Measurements from ENCODE around the gene LRP8. TPM values are rescaled to one million over a fixed set of nuclear protein-coding genes. Genes with fewer than 3 reads are reported as not detected.

Gene LRP8
- total and polyA plus RNA-seq, 2 experiments from 2014 or later: 1.3 to 8.9 TPM

- Histone ChIP-seq H3K9ac (no peak overlapping the region), H3K27ac (no peak overlapping the region), H3F3A (ENCODE audit: insufficient read depth) (no peaks in the 10 kb centered on the region), H3K4me2 (ENCODE audit: unreplicated experiment) (no peak overlapping the region), H3K4me3 (no peak overlapping the region), H3K27me3 (replicated peaks; ENCODE audit: insufficient read depth) (no peaks in the 10 kb centered on the region), H3K4me1 (ENCODE audit: insufficient read depth) (no peaks in the 10 kb centered on the region), H3K9me2 (ENCODE audit: insufficient read depth) (no peaks in the 10 kb centered on the region), H2AFZ (no peak overlapping the region), H3K9me3 (ENCODE audit: low read depth) (no peaks in the 10 kb centered on the region), H3K79me2 (ENCODE audit: insufficient read depth) (no peaks in the 10 kb centered on the region), H4K20me1 (ENCODE audit: insufficient read depth) (no peaks in the 10 kb centered on the region), H3K36me3 (ENCODE audit: low read depth) (no peaks in the 10 kb centered on the region)
- in situ Hi-C loops (cut with MboI): no loop called here
- no peak for TF ChIP-seq EZH2 (IDR thresholded peaks at IDR 0.05; ENCODE audit: insufficient read depth, poor library complexity, severe bottlenecking)
- TF ChIP-seq EZH2phosphoT487 (IDR thresholded peaks at IDR 0.05; ENCODE audit: insufficient read depth, low read depth): no peak
- DNase-seq: no peak
- 89 to 95% methylated on average over 7 of the region's 7 CpGs for WGBS, 2 experiments (ENCODE audit: low coverage in 1 of 2, low lambda C conversion rate in 2 of 2, missing lambda C conversion rate in 2 of 2)
Measured at GRCh38 chr1:53314096-53314495, 13.8 kb downstream of the LRP8 start.

- Histone ChIP-seq H2AFZ (no peak overlapping the region), H3K4me2 (ENCODE audit: unreplicated experiment) (no peak overlapping the region), H4K20me1 (ENCODE audit: insufficient read depth) (no peaks in the 10 kb centered on the region), H3K9me2 (ENCODE audit: insufficient read depth) (no peaks in the 10 kb centered on the region), H3K36me3 (ENCODE audit: low read depth) (no peaks in the 10 kb centered on the region), H3K9me3 (ENCODE audit: low read depth) (no peaks in the 10 kb centered on the region), H3K9ac (no peak overlapping the region), H3K27ac (no peak overlapping the region), H3F3A (ENCODE audit: insufficient read depth) (no peaks in the 10 kb centered on the region), H3K4me3 (no peak overlapping the region), H3K79me2 (ENCODE audit: insufficient read depth) (no peaks in the 10 kb centered on the region), H3K27me3 (replicated peaks; ENCODE audit: insufficient read depth) (no peaks in the 10 kb centered on the region), H3K4me1 (ENCODE audit: insufficient read depth) (no peaks in the 10 kb centered on the region)
- in situ Hi-C loops (cut with MboI): no loop called here
- no peak for TF ChIP-seq EZH2phosphoT487 (IDR thresholded peaks at IDR 0.05; ENCODE audit: insufficient read depth, low read depth)
- 95 to 98% methylated on average over 5 of the region's 5 CpGs for WGBS, 2 experiments (ENCODE audit: low coverage in 1 of 2, low lambda C conversion rate in 2 of 2, missing lambda C conversion rate in 2 of 2)
- no peak for DNase-seq
Measured at GRCh38 chr1:53313556-53313955, 14.3 kb downstream of the LRP8 start.

- H3K4me2 ChIP-seq (ENCODE audit: unreplicated experiment): no peak overlapping the region
- H2AFZ ChIP-seq: no peak overlapping the region
- TF ChIP-seq EZH2phosphoT487 (IDR thresholded peaks at IDR 0.05; ENCODE audit: insufficient read depth, low read depth) (no peak), EZH2 (IDR thresholded peaks at IDR 0.05; ENCODE audit: insufficient read depth, poor library complexity, severe bottlenecking) (no peak)
- no peaks in the 10 kb centered on the region for H3K27me3 ChIP-seq (replicated peaks; ENCODE audit: insufficient read depth)
- H4K20me1 ChIP-seq (ENCODE audit: insufficient read depth): no peaks in the 10 kb centered on the region
- H3K79me2 ChIP-seq (ENCODE audit: insufficient read depth): no peaks in the 10 kb centered on the region
- no peaks in the 10 kb centered on the region for H3F3A ChIP-seq (ENCODE audit: insufficient read depth)
- H3K4me3 ChIP-seq: no peak overlapping the region
- 78 to 80% methylated on average over 11 of the region's 11 CpGs for WGBS, 2 experiments (ENCODE audit: low coverage in 1 of 2, low lambda C conversion rate in 2 of 2, missing lambda C conversion rate in 2 of 2)
- H3K9me2 ChIP-seq (ENCODE audit: insufficient read depth): no peaks in the 10 kb centered on the region
- in situ Hi-C loops (cut with MboI): no loop called here
- no peaks in the 10 kb centered on the region for H3K9me3 ChIP-seq (ENCODE audit: low read depth)
- DNase-seq: no peak
- no peaks in the 10 kb centered on the region for H3K36me3 ChIP-seq (ENCODE audit: low read depth)
- no peaks in the 10 kb centered on the region for H3K4me1 ChIP-seq (ENCODE audit: insufficient read depth)
- no peak overlapping the region for H3K27ac ChIP-seq
- no peak overlapping the region for H3K9ac ChIP-seq
Measured at GRCh38 chr1:53311702-53312305, 16.1 kb downstream of the LRP8 start.

- no peaks in the 10 kb centered on the region for H3K36me3 ChIP-seq (ENCODE audit: low read depth)
- no peaks in the 10 kb centered on the region for H3K27me3 ChIP-seq (replicated peaks; ENCODE audit: insufficient read depth)
- no peak overlapping the region for H3K27ac ChIP-seq
- in situ Hi-C loops (cut with MboI): no loop called here
- H3K9me3 ChIP-seq (ENCODE audit: low read depth): no peaks in the 10 kb centered on the region
- 0 out of 2 replicates have a peak, but pooled peaks cover 4% of the 10 kb centered on the region for H3K4me1 ChIP-seq (ENCODE audit: insufficient read depth)
- H3K4me2 ChIP-seq (ENCODE audit: unreplicated experiment): no peak overlapping the region
- H3K9me2 ChIP-seq (ENCODE audit: insufficient read depth): no peaks in the 10 kb centered on the region
- WGBS, 2 experiments (ENCODE audit: low coverage in 1 of 2, low lambda C conversion rate in 2 of 2, missing lambda C conversion rate in 2 of 2): 81 to 82% methylated on average over 14 to 15 of the region's 15 CpGs
- no peaks in the 10 kb centered on the region for H4K20me1 ChIP-seq (ENCODE audit: insufficient read depth)
- DNase-seq: no peak
- no peak overlapping the region for H2AFZ ChIP-seq
- H3K79me2 ChIP-seq (ENCODE audit: insufficient read depth): no peaks in the 10 kb centered on the region
- no peak overlapping the region for H3K9ac ChIP-seq
- TF ChIP-seq EZH2 (IDR thresholded peaks at IDR 0.05; ENCODE audit: insufficient read depth, poor library complexity, severe bottlenecking): no peak
- TF ChIP-seq EZH2phosphoT487 (IDR thresholded peaks at IDR 0.05; ENCODE audit: insufficient read depth, low read depth): no peak
- H3K4me3 ChIP-seq: no peak overlapping the region
- H3F3A ChIP-seq (ENCODE audit: insufficient read depth): no peaks in the 10 kb centered on the region
Measured at GRCh38 chr1:53310847-53311681, 16.8 kb downstream of the LRP8 start.

Measured in GM23248 (cell line).